Stimulated activated CD8-positive, alpha-beta memory T cell treated with anti-CD3 and anti-CD28 coated beads, Interleukin-15, amount 100 ng/mL, for 1 hour (primary cell): ENCODE measurements around the gene RASGRP2.
"Not testable (repeated sequence)": the region's sequence is repeated elsewhere in the genome, so short reads cannot be mapped to it uniquely, and the experiment has no call there.

Source experiments
- DNase-seq: peaks from one replicate; pipeline ENCODE4 v3.0.0-alpha.2; 2020; ENCODE audit warnings: low read depth

RASGRP2 gene

GRCh38 chr11:64718084-64718779 lies 25.7 kb downstream of the RASGRP2 start:
- DNase-seq: no peak

- no peak for DNase-seq
Observed at GRCh38 chr11:64717268-64717578, 26.7 kb downstream of the RASGRP2 start.

- DNase-seq: no peak
Observed at GRCh38 chr11:64716473-64717267, 27.3 kb downstream of the RASGRP2 start.

- no peak for DNase-seq
Observed at GRCh38 chr11:64715756-64716472, 28.0 kb downstream of the RASGRP2 start.

- no peak for DNase-seq
Observed at GRCh38 chr11:64715110-64715509, 28.8 kb downstream of the RASGRP2 start.

GRCh38 chr11:64714666-64715065 lies 29.3 kb downstream of the RASGRP2 start:
- no peak for DNase-seq

GRCh38 chr11:64713781-64714363 lies 30.1 kb downstream of the RASGRP2 start:
- DNase-seq: no peak

- no peak for DNase-seq
Observed at GRCh38 chr11:64713016-64713707, 30.8 kb downstream of the RASGRP2 start.

- no peak for DNase-seq
Observed at GRCh38 chr11:64712430-64713015, 31.4 kb downstream of the RASGRP2 start.

GRCh38 chr11:64711956-64712362 lies 32.0 kb downstream of the RASGRP2 start:
- no peak for DNase-seq

- no peak for DNase-seq
Observed at GRCh38 chr11:64711138-64711955, 32.6 kb downstream of the RASGRP2 start.

GRCh38 chr11:64710418-64711137 lies 33.4 kb downstream of the RASGRP2 start:
- DNase-seq: no peak

GRCh38 chr11:64705501-64705900 lies 38.4 kb downstream of the RASGRP2 start:
- no peak for DNase-seq

GRCh38 chr11:64703048-64703447 lies 40.9 kb downstream of the RASGRP2 start:
- DNase-seq: no peak

- not testable (repeated sequence) for DNase-seq
Observed at GRCh38 chr11:64701956-64702355, 42.0 kb downstream of the RASGRP2 start.

GRCh38 chr11:64698427-64698826 lies 45.5 kb downstream of the RASGRP2 start:
- DNase-seq: no peak

GRCh38 chr11:64697663-64698375 lies 46.1 kb downstream of the RASGRP2 start:
- no peak for DNase-seq

- no peak for DNase-seq
Observed at GRCh38 chr11:64696045-64696444, 47.9 kb downstream of the RASGRP2 start.

- DNase-seq: no peak
Observed at GRCh38 chr11:64695548-64695947, 48.4 kb downstream of the RASGRP2 start.
